Prostate gland (tissue), 2 donors: Measurements from ENCODE around the gene CAND2.

Source experiments
- CTCF ChIP-seq, 4 experiments: fragments of 200-600 bp in 2 of 4; fragments of 450-650 bp in 2 of 4; sonication (generic) in 2 of 4; IDR thresholded peaks; 1 replicate in 3 of 4; 2 replicates in 1 of 4; pipeline ENCODE4 v1.5.1; 2016 to 2019; ENCODE audit warnings: antibody characterized with exemption in 4 of 4, mild to moderate bottlenecking in 2 of 4, moderate library complexity in 2 of 4
- POLR2A ChIP-seq: fragments of 450-650 bp; IDR thresholded peaks from one replicate; pipeline ENCODE4 v1.6.1; 2016; ENCODE audit warnings: antibody characterized with exemption, mild to moderate bottlenecking
- POLR2AphosphoS5 ChIP-seq: sonication (generic); formaldehyde crosslinking; IDR thresholded peaks from one replicate; pipeline ENCODE4 v1.6.1; 2017; ENCODE audit warnings: antibody characterized with exemption

DNA sequence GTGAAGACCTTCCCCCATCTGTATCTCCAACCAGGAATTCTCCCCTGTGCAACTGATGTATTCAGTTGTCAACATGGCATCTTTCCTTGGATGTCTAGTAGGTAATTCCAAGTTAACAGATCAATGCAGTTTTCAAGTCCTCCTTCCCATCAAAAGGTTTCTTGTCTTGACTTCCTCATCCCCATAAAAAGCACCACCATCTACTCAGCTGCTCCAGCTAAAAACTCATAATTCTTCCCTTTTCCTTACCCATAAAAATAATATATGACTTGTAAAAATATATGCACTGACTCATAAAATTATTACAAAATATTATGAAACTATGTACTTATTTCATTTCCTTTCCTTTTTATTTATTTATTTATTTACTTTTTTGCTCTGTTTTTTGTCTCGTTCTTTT is 5.0 kb upstream of the CAND2 start:
- TF ChIP-seq CTCF (IDR thresholded peaks at IDR 0.05) (no peak), POLR2A (no peak), POLR2AphosphoS5 (no peak)
